Glutamatergic neuron (in vitro differentiated cells): ENCODE results near the gene PAX3. TPM values are rescaled to one million over a fixed set of nuclear protein-coding genes. Genes with fewer than 3 reads are reported as not detected.

Experiments used
- DNase-seq: peaks from one replicate; pipeline ENCODE4 v3.0.0; 2022
- H3K27ac Mint-ChIP-seq: one replicate; pipeline ENCODE4 v1.8.0; 2020; ENCODE audit warnings: mild to moderate bottlenecking, mixed read lengths, inconsistent platforms; ENCODE audit not compliant: unreplicated experiment
- H3K27me3 Mint-ChIP-seq: one replicate; pipeline ENCODE4 v1.8.0; 2020; ENCODE audit warnings: mild to moderate bottlenecking, moderate library complexity, mixed read lengths, inconsistent platforms; ENCODE audit not compliant: unreplicated experiment
- H3K36me3 Mint-ChIP-seq: one replicate; pipeline ENCODE4 v1.8.0; 2020; ENCODE audit warnings: mild to moderate bottlenecking, mixed read lengths, inconsistent platforms; ENCODE audit not compliant: unreplicated experiment
- H3K4me1 Mint-ChIP-seq: one replicate; pipeline ENCODE4 v1.8.0; 2020; ENCODE audit warnings: mild to moderate bottlenecking, low read depth, mixed read lengths, inconsistent platforms; ENCODE audit not compliant: unreplicated experiment
- H3K4me3 Mint-ChIP-seq: one replicate; pipeline ENCODE4 v1.8.0; 2020; ENCODE audit warnings: mild to moderate bottlenecking, mixed read lengths, inconsistent platforms; ENCODE audit not compliant: unreplicated experiment
- H3K9me3 Mint-ChIP-seq: one replicate; pipeline ENCODE4 v1.8.0; 2020; ENCODE audit warnings: mild to moderate bottlenecking, moderate library complexity, mixed read lengths, inconsistent platforms; ENCODE audit not compliant: unreplicated experiment
- CTCF ChIP-seq: fragments of 200-600 bp; sonication (generic); IDR thresholded peaks from one replicate; pipeline ENCODE4 v1.5.0; 2021; ENCODE audit not compliant: partially characterized antibody, unreplicated experiment
- total RNA-seq: library from RNA; stranded (reverse); fragmentation: NEBNext Ultra II Directional; extraction: Animal tissue kit (Norgen Biotek cat#: 25700); gene quantifications from one replicate; pipeline ENCODE4 v1.2.1, GENCODE V29; 2021; ENCODE audit not compliant: unreplicated experiment

PAX3 gene
- total RNA-seq, 1 donor from 2014 or later: 31.2 TPM

GRCh38 chr2:222255090-222255489 is 43.7 kb downstream of the PAX3 start:
- Mint-ChIP-seq H3K9me3 (peaks cover 2% of the 10 kb centered on the region), H3K4me3 (no peak overlapping the region), H3K36me3 (no peaks in the 10 kb centered on the region), H3K27me3 (peaks cover 6% of the 10 kb centered on the region), H3K4me1 (peaks cover 11% of the 10 kb centered on the region), H3K27ac (no peak overlapping the region)
- TF ChIP-seq CTCF: no peak
- DNase-seq: no peak

- Mint-ChIP-seq H3K27ac (no peak overlapping the region), H3K27me3 (peaks cover 3% of the 10 kb centered on the region), H3K36me3 (no peaks in the 10 kb centered on the region), H3K4me3 (no peak overlapping the region), H3K9me3 (no peaks in the 10 kb centered on the region), H3K4me1 (peaks cover 7% of the 10 kb centered on the region)
- no peak for DNase-seq
- TF ChIP-seq CTCF: no peak
Measured at GRCh38 chr2:222250313-222250712, 48.5 kb downstream of the PAX3 start.

- TF ChIP-seq CTCF: no peak
- Mint-ChIP-seq H3K4me3 (no peak overlapping the region), H3K27ac (no peak overlapping the region), H3K4me1 (peaks cover 12% of the 10 kb centered on the region), H3K36me3 (no peaks in the 10 kb centered on the region), H3K9me3 (no peaks in the 10 kb centered on the region), H3K27me3 (peaks cover 3% of the 10 kb centered on the region)
- no peak for DNase-seq
Measured at GRCh38 chr2:222249444-222249843, 49.4 kb downstream of the PAX3 start.

- DNase-seq: no peak
- H3K36me3 Mint-ChIP-seq: no peaks in the 10 kb centered on the region
- no peak overlapping the region for H3K27ac Mint-ChIP-seq
- peaks cover 16% of the 10 kb centered on the region for H3K4me1 Mint-ChIP-seq
- no peak overlapping the region for H3K4me3 Mint-ChIP-seq
- H3K27me3 Mint-ChIP-seq: peaks cover 3% of the 10 kb centered on the region
- H3K9me3 Mint-ChIP-seq: no peaks in the 10 kb centered on the region
- no peak for TF ChIP-seq CTCF
Measured at GRCh38 chr2:222248818-222249217, 50.0 kb downstream of the PAX3 start.

- Mint-ChIP-seq H3K4me3 (no peak overlapping the region), H3K27me3 (peaks cover 3% of the 10 kb centered on the region), H3K9me3 (no peaks in the 10 kb centered on the region), H3K4me1 (peaks cover 18% of the 10 kb centered on the region), H3K27ac (no peak overlapping the region), H3K36me3 (no peaks in the 10 kb centered on the region)
- no peak for TF ChIP-seq CTCF
- no peak for DNase-seq
Measured at GRCh38 chr2:222248256-222248655, 50.5 kb downstream of the PAX3 start.
